ENCODE results near the gene WNT7B.

Gene WNT7B

DNA sequence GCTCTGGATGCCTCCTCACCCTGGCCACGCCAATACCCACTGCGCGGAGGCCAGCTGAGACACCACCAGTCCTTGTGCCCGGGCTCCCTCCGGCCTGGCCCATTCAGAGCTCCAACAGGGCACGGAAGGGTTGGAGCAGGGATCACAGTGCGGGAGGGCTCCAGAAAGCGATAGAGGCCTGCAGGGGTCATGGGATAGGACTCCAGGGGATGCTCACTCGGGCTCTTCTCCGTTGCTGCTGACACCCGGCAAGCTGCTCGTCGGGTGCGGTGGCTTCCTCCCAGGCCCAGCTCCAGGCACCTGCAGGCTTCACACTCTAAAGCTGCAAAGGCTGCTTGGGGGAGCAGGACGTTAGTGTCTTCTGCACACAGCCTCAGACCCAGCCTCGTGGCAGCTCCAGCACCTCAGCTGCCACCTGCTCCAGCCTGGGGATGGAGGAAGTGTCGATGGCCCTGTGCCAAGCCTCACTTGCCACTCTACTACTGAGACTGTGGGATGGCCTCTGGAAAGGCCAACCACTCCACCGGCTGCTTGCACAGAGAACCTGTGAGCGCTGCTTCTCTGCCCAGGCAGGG, 10.6 kb downstream of the WNT7B start:
- TF ChIP-seq, protein P1, sequence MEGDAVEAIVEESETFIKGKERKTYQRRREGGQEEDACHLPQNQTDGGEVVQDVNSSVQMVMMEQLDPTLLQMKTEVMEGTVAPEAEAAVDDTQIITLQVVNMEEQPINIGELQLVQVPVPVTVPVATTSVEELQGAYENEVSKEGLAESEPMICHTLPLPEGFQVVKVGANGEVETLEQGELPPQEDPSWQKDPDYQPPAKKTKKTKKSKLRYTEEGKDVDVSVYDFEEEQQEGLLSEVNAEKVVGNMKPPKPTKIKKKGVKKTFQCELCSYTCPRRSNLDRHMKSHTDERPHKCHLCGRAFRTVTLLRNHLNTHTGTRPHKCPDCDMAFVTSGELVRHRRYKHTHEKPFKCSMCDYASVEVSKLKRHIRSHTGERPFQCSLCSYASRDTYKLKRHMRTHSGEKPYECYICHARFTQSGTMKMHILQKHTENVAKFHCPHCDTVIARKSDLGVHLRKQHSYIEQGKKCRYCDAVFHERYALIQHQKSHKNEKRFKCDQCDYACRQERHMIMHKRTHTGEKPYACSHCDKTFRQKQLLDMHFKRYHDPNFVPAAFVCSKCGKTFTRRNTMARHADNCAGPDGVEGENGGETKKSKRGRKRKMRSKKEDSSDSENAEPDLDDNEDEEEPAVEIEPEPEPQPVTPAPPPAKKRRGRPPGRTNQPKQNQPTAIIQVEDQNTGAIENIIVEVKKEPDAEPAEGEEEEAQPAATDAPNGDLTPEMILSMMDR (IDR thresholded peaks at IDR 0.05), result no peak
- no peak overlapping the region for H3K27ac ChIP-seq
- H3K4me3 ChIP-seq, result no peak overlapping the region
- no peak for DNase-seq (ENCODE audit: low spot score)

DNA sequence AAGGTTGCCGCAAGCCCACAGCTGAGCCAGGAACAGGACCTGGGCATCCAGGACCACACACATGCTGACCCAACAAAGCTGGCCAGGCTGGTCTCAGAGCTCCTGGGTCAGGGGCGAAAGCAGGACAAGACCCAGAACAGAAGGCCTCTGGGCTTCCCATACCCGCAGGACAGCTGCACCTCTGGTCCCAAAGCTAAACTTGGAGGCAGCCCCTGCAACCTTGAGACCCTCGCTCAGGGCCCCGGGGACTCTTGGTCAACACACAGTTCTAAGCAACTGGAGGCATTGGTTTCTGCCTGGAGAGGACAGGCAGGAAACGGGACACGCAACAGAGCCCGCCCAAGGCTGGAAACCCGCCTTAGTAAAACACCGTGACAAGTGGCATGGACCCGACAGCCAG, 11.4 kb downstream of the WNT7B start:
- no peak for DNase-seq (ENCODE audit: low spot score)
- Histone ChIP-seq H3K27ac (no peak overlapping the region), H3K4me3 (no peak overlapping the region)
- TF ChIP-seq, protein P1 (IDR thresholded peaks at IDR 0.05), result no peak

DNA sequence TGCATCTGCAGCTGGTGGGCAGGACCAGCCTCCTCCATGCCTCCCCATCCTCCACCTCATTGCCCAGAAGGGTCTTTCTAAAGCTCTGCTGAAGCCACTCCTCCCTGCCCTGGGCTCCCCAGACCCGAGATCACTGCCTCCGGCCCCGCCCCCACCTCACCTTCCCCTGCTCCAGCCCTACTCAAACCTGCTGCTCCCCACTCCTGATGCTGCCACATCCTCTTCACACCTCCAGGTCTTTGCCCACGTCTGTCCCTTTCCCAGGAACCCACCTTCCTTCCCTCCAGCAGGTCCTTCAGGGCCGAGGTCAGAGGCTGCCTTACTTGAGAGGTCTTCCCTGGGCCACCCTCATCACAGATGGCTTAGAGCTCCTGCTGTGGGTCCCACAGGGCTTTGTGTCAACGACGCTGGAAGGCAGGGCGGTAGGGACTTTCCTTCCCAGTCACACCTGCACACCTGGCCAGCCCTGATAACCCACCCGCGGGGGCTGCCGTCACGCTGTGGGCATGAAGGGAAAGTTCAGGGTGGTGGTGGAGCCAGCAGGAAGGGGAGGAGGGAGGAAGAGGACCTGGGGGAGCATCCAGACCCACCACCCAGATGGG, 11.9 kb downstream of the WNT7B start:
- Histone ChIP-seq H3K27ac (no peak overlapping the region), H3K4me3 (no peak overlapping the region)
- no peak for DNase-seq (ENCODE audit: low spot score)
- TF ChIP-seq, protein P1 (IDR thresholded peaks at IDR 0.05), result no peak

DNA sequence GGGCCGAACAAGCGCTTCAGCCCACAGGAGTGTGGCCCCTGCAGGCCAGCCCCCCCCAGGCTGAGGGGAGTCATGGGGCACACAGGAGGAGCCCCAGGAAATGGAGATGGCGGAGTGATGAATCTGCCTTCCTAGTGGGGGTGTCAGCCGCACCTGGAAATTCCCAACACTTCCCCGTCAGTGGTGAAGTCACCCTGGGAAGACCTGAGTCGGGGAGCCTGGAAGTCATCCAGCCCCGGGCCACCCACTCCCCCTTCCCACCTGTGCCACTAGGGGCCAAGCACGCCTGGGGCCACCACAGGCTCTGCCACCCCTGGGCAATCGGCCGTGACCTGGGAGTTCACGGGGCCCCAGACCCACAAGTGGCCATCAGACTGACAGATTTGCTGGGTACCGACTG, 12.6 kb downstream of the WNT7B start:
- no peak for DNase-seq (ENCODE audit: low spot score)

DNA sequence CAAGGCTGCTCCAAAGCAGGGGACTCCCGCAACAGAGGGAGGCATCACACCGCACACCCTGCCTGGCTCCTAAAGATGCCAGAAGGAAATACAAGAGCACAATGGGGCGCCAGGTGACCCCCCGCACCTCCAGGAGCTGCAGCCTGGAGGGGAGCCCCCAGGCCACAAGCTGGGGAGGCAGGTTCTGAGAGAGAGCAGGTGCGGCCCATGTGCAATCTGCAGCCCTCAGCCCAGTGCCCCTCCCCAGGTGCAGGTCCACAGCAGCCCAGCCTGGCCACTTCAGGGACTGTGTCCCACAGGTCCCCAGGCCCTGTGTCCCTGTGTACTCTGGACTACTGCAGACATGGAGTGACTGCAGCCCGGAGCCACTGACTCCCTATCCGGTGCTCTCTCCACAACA, 13.1 kb downstream of the WNT7B start:
- DNase-seq (ENCODE audit: low spot score), result no peak
- Histone ChIP-seq H3K27ac (no peak overlapping the region), H3K4me3 (no peak overlapping the region)
- TF ChIP-seq, protein P1 (IDR thresholded peaks at IDR 0.05), result no peak

More for the DNA sequence above, 12.6 kb downstream of the WNT7B start:
- TF ChIP-seq, protein P1 (IDR thresholded peaks at IDR 0.05), result no peak
- no peak overlapping the region for H3K4me3 ChIP-seq
- H3K27ac ChIP-seq, result no peak overlapping the region

DNA sequence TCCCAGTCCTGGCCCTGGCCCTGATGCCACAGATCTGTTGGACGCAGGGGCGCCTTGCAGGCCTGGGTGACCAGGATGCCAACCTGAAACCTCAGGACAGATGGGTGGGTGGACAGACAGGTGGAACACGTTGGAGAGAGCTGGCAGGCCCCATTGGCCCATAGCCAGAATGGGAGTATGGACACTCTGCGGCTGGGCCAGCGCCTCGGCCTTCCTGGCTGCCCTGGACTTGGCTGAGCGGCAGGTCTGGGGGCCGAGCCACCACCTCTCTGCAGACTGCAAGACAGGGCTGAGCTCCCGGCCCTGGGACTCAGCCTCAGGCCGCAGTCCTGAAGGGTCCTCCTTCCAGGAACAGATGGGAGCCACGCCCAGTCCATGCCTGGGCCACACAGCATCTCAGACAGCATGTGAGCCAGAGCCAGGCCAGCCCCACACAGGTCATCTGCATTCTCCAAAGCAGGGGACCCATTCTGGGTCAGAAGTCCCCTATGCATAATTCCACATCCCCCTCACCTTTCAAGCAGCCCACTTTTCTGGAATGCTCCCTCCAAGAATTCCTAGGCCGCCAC, 14.1 kb downstream of the WNT7B start:
- DNase-seq (ENCODE audit: low spot score), result no peak
- TF ChIP-seq, protein P1 (IDR thresholded peaks at IDR 0.05), result no peak
- Histone ChIP-seq H3K4me3 (no peak overlapping the region), H3K27ac (no peak overlapping the region)

DNA sequence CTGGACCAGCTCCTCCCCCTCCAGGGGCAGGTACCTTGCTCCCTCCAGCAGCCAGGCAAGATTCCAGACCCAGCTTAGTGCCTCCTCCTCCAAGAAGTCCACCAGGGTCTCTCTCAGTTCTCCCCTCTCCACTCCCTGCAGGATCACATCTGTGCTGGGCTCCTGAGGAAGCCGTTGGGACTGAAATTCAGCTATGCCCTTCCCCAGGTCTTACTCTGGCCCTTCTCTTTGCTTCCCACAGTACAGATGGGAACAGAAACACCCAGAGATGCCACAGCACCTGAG, 14.6 kb downstream of the WNT7B start:
- no peak overlapping the region for H3K4me3 ChIP-seq
- DNase-seq (ENCODE audit: low spot score), result no peak
- TF ChIP-seq, protein P1 (IDR thresholded peaks at IDR 0.05), result no peak
- H3K27ac ChIP-seq, result no peak overlapping the region

Measured in coronary artery (tissue), 2 donors.